RWPE2 (cell line): ENCODE data around the gene DCUN1D3.
"Not testable (repeated sequence)": the region's sequence is repeated elsewhere in the genome, so short reads cannot be mapped to it uniquely, and the experiment has no call there.

Experiments
- ATAC-seq: fragments of 200-7000 bp; cut with Tn5 transposase; 3 replicates; pipeline ENCODE4 v1.9.1; 2021; ENCODE audit warnings: low read depth
- DNase-seq: peaks from one replicate; pipeline ENCODE4 v3.0.0-alpha.2; 2020; ENCODE audit warnings: low spot score
- H3K27ac ChIP-seq: fragments of 450-650 bp; 2 replicates; pipeline ENCODE4 v1.5.1; 2017; ENCODE audit warnings: mild to moderate bottlenecking; ENCODE audit not compliant: poor library complexity, severe bottlenecking
- H3K27me3 ChIP-seq: fragments of 250-450 bp; sonication (Bioruptor Pico); 2 replicates; pipeline ENCODE4 v1.5.1; 2021; ENCODE audit warnings: mild to moderate bottlenecking, moderate library complexity; ENCODE audit not compliant: insufficient read depth, poor library complexity, severe bottlenecking
- H3K36me3 ChIP-seq: fragments of 250-450 bp; sonication (Bioruptor Pico); 2 replicates; pipeline ENCODE4 v1.5.1; 2020; ENCODE audit warnings: low read depth, mild to moderate bottlenecking, moderate library complexity
- H3K4me1 ChIP-seq: fragments of 250-450 bp; sonication (Bioruptor Pico); 2 replicates; pipeline ENCODE4 v1.5.1; 2021; ENCODE audit warnings: mild to moderate bottlenecking, moderate library complexity; ENCODE audit not compliant: insufficient read depth, poor library complexity, severe bottlenecking
- H3K4me3 ChIP-seq: fragments of 250-450 bp; sonication (Bioruptor Pico); 2 replicates; pipeline ENCODE4 v1.5.1; 2021; ENCODE audit warnings: mild to moderate bottlenecking, moderate library complexity; ENCODE audit not compliant: severe bottlenecking
- H3K9me3 ChIP-seq: fragments of 250-450 bp; sonication (Bioruptor Pico); 2 replicates; pipeline ENCODE4 v1.5.1; 2021; ENCODE audit warnings: mild to moderate bottlenecking, moderate library complexity; ENCODE audit not compliant: severe bottlenecking
- TF ChIP-seq, protein P1 (sequence below): fragments of 450-650 bp; IDR thresholded peaks from one replicate; pipeline ENCODE4 v1.5.1; 2017; ENCODE audit warnings: mild to moderate bottlenecking, moderate library complexity; ENCODE audit not compliant: poor library complexity, severe bottlenecking

The DCUN1D3 gene

DNA sequence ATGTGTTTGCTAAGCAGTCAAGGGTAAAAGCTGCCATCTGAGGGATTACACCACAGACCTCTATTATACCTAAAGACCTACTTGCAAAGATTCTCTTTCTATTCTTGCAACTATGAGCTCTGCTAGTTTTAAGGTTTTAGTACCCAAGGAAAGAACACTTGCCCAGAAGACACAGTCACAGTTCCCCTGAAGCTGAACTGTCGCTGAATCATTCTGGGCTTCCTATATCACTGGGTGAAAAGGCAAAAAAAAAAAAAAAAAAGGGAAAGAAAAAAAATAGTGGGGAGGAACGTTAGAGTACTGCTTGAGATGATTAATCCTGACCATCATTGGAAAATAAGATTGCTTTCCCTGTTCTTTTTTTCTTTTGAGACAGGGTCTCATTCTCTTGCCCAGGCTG lies 38.3 kb upstream of the DCUN1D3 start:
- ATAC-seq (no peak), DNase-seq (no peak)
- H3K36me3 ChIP-seq: no peaks in the 10 kb centered on the region
- TF ChIP-seq, protein P1, sequence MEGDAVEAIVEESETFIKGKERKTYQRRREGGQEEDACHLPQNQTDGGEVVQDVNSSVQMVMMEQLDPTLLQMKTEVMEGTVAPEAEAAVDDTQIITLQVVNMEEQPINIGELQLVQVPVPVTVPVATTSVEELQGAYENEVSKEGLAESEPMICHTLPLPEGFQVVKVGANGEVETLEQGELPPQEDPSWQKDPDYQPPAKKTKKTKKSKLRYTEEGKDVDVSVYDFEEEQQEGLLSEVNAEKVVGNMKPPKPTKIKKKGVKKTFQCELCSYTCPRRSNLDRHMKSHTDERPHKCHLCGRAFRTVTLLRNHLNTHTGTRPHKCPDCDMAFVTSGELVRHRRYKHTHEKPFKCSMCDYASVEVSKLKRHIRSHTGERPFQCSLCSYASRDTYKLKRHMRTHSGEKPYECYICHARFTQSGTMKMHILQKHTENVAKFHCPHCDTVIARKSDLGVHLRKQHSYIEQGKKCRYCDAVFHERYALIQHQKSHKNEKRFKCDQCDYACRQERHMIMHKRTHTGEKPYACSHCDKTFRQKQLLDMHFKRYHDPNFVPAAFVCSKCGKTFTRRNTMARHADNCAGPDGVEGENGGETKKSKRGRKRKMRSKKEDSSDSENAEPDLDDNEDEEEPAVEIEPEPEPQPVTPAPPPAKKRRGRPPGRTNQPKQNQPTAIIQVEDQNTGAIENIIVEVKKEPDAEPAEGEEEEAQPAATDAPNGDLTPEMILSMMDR: no peak
- no peaks in the 10 kb centered on the region for H3K4me1 ChIP-seq
- no peak overlapping the region for H3K27ac ChIP-seq
- no peak overlapping the region for H3K4me3 ChIP-seq
- H3K27me3 ChIP-seq: no peaks in the 10 kb centered on the region
- H3K9me3 ChIP-seq: no peaks in the 10 kb centered on the region

DNA sequence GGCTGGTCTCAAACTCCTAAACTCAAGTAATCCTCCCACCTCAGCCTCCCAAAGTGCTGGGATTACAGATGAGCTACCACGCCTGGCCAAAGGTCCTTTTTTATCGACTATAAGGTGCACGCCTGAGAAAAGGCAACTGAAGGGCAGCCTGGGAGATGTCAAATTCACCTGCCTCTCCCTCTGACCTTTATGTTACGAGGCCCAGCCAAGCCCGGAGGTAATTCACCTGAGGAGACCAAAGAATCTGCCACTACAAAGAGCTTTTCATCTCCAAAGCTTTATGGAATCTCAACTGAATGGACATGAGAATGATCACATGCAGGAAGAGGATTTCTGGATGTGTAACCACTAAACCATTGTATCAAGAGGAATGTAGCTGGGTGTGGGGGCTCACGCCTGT lies 37.6 kb upstream of the DCUN1D3 start:
- H3K27me3 ChIP-seq: no peaks in the 10 kb centered on the region
- no peak for ATAC-seq
- H3K9me3 ChIP-seq: no peaks in the 10 kb centered on the region
- no peaks in the 10 kb centered on the region for H3K4me1 ChIP-seq
- H3K4me3 ChIP-seq: no peak overlapping the region
- no peaks in the 10 kb centered on the region for H3K36me3 ChIP-seq
- no peak for DNase-seq
- TF ChIP-seq, protein P1: no peak
- no peak overlapping the region for H3K27ac ChIP-seq

DNA sequence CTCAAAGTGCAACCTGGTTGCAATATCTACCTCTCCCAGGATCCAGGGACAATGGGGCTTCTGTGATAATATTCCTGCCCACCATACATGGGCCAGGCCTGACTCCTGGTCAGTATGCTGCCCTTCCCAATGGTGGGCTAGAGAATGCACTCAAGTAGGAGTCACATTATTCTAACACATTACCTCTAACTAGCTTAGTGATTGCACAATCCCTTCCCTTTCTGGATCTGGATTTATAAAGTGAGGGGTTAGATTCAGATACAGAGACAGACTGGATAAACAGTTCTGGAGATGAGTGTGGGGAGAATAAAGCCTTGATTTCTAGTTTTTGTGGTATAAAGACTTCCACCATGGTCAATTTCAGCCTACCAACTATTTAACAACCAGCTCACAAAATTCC lies 33.4 kb upstream of the DCUN1D3 start:
- Histone ChIP-seq H3K27me3 (no peaks in the 10 kb centered on the region), H3K4me1 (no peaks in the 10 kb centered on the region), H3K36me3 (no peaks in the 10 kb centered on the region), H3K4me3 (no peak overlapping the region), H3K27ac (no peak overlapping the region), H3K9me3 (no peaks in the 10 kb centered on the region)
- TF ChIP-seq, protein P1: no peak
- no peak for DNase-seq
- ATAC-seq: no peak

DNA sequence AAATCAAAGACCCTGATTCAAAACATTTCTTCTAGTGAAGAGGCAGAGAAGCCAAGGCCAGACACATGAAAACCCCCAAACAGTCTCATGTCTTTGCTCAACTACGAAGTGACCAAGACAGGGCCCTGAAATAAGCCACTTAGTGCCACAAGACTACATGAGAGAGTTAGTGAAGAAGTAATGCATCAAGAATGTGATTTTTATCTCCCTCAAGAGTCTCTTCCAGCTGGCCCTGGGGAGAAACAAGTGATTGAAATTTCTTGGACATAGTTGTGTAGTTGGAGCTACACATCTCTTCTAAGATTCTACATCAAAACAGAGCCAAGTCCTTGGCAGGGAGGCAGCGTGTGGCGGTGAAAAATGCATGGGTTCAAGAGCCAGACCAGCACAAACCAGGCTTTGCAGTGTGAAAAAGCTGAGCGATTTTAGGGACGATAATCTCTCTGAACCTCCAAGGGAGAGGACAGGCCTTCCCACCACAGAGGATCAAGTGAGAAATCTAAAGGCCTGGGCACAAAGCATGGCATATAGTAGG lies 31.0 kb upstream of the DCUN1D3 start:
- ATAC-seq (no peak), DNase-seq (no peak)

DNA sequence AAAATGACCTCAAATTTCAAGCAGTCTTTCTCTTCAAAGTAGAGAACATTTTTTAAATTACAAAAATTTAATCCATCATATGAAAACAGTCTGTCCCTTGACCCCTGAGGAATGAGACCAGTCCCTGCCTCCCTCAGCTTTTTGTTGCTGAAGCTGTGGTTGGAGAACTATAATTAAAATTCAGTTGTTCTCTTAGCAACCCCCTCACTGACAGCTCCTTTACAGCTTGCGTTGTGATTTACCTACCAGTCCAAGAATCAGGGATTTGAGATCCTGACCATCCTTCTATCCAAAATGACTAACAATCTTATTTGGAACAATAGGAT lies 30.2 kb upstream of the DCUN1D3 start:
- no peaks in the 10 kb centered on the region for H3K9me3 ChIP-seq
- H3K27ac ChIP-seq: no peak overlapping the region
- H3K4me3 ChIP-seq: no peak overlapping the region
- no peak for DNase-seq
- TF ChIP-seq, protein P1: no peak
- no peak for ATAC-seq
- no peaks in the 10 kb centered on the region for H3K36me3 ChIP-seq
- no peaks in the 10 kb centered on the region for H3K4me1 ChIP-seq
- no peaks in the 10 kb centered on the region for H3K27me3 ChIP-seq

More for the DNA sequence above, 31.0 kb upstream of the DCUN1D3 start:
- TF ChIP-seq, protein P1: no peak
- no peaks in the 10 kb centered on the region for H3K27me3 ChIP-seq
- no peaks in the 10 kb centered on the region for H3K36me3 ChIP-seq
- no peak overlapping the region for H3K4me3 ChIP-seq
- H3K27ac ChIP-seq: no peak overlapping the region
- no peaks in the 10 kb centered on the region for H3K4me1 ChIP-seq
- H3K9me3 ChIP-seq: no peaks in the 10 kb centered on the region

DNA sequence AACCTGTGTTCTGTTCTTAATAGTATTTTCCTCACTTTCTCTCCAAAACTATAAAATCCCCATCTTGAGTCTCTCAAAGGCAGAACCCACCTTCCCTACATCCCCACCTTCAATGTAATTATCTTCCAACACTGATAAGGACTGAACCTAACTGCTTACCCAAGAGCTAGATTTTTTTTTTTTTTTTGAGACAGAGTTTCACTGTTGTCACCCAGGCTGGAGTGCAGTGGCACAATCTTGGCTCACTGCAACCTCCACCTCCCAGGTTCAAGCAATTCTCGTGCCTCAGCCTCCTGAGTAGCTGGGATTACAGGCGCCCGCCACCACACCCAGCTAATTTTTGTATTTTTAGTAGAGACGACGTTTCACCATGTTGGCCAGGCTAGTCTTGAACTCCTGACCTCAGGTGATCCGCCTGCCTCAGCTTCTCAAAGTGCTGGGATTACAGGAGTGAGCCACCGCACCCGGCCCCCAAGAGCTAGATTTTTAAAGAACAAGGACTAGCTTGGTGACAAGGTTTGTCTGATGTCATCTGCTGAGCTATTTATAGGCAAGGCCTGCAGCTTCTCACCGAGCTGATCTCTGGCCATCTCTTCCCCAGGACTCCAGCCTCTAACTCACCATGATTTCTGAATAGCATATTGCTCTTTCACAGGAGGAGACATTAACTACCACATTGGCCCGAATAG lies 29.7 kb upstream of the DCUN1D3 start:
- not testable (repeated sequence) for H3K9me3 ChIP-seq, H3K4me1 ChIP-seq

More for the DNA sequence above, 29.7 kb upstream of the DCUN1D3 start:
- H3K4me3 ChIP-seq, ATAC-seq, H3K27ac ChIP-seq, H3K27me3 ChIP-seq, H3K36me3 ChIP-seq, DNase-seq: not testable (repeated sequence)
